Left ventricle myocardium inferior (tissue), 1 donor: ENCODE results near the gene UBTD1. TPM values are rescaled to one million over a fixed set of nuclear protein-coding genes. Genes with fewer than 3 reads are reported as not detected.

Source experiments
- DNase-seq: peaks from one replicate; pipeline ENCODE4 v3.0.0-alpha.2; 2020
- H3K27ac ChIP-seq: fragments of 200-600 bp; replicated peaks from 2 replicates; pipeline ENCODE4 v1.8.0; 2021
- H3K27me3 ChIP-seq: fragments of 200-600 bp; 2 replicates; pipeline ENCODE4 v1.8.0; 2021; ENCODE audit warnings: low read depth
- H3K36me3 ChIP-seq: fragments of 200-600 bp; 2 replicates; pipeline ENCODE4 v1.8.0; 2021
- H3K4me1 ChIP-seq: fragments of 200-600 bp; 2 replicates; pipeline ENCODE4 v1.8.0; 2021
- H3K4me3 ChIP-seq: fragments of 200-600 bp; 2 replicates; pipeline ENCODE4 v1.8.0; 2021; ENCODE audit warnings: mild to moderate bottlenecking, moderate library complexity
- H3K9me3 ChIP-seq: fragments of 200-600 bp; replicated peaks from 2 replicates; pipeline ENCODE4 v1.8.0; 2021
- intact Hi-C: fragments of 100-400 bp; cut with micrococcal nuclease; formaldehyde crosslinking; loops from one replicate; pipeline ENCODE4 v1.11.0; 2022
- total RNA-seq: library from RNA; stranded (reverse); fragmentation: NEBNext Ultra II Directional; extraction: Animal tissue kit (Norgen Biotek cat#: 25700); gene quantifications from one replicate; pipeline ENCODE4 v1.2.1, GENCODE V29; 2021
- TF ChIP-seq, protein P1 (sequence below): fragments of 200-600 bp; IDR thresholded peaks from 2 replicates; pipeline ENCODE4 v1.8.0; 2021; ENCODE audit warnings: antibody characterized with exemption, mild to moderate bottlenecking, borderline replicate concordance
- donor health status: DM: no; HTN: yes; CAD: no; lungs with severe emphysema.

The UBTD1 gene
- total RNA-seq, 1 donor from 2014 or later = 17.1 TPM

DNA sequence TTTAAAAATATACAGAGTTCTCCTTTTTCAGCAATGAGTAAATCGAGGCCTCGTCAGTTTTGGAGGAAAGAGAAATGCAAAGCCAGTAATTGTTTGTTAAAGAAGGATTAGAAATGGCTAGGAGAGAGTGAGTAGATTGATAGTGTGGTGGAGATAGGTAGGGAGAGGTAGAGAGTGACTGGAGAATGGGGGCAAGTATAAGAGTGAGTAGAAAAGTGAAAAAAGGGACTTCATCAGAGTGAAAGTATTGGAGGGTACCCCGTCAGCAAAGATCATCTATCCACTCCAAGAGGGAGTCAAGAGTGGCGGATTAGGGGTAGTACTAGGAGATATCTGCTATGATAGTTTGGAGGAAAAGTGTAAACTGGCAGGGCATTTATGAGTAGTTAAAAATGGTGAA, 64.6 kb downstream of the UBTD1 start:
- TF ChIP-seq, protein P1, sequence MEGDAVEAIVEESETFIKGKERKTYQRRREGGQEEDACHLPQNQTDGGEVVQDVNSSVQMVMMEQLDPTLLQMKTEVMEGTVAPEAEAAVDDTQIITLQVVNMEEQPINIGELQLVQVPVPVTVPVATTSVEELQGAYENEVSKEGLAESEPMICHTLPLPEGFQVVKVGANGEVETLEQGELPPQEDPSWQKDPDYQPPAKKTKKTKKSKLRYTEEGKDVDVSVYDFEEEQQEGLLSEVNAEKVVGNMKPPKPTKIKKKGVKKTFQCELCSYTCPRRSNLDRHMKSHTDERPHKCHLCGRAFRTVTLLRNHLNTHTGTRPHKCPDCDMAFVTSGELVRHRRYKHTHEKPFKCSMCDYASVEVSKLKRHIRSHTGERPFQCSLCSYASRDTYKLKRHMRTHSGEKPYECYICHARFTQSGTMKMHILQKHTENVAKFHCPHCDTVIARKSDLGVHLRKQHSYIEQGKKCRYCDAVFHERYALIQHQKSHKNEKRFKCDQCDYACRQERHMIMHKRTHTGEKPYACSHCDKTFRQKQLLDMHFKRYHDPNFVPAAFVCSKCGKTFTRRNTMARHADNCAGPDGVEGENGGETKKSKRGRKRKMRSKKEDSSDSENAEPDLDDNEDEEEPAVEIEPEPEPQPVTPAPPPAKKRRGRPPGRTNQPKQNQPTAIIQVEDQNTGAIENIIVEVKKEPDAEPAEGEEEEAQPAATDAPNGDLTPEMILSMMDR = no peak
- no peaks in the 10 kb centered on the region for H3K27me3 ChIP-seq
- H3K9me3 ChIP-seq = no peaks in the 10 kb centered on the region
- H3K27ac ChIP-seq = no peak overlapping the region
- intact Hi-C loops = no loop called here
- no peak overlapping the region for H3K4me3 ChIP-seq
- DNase-seq = no peak
- no peaks in the 10 kb centered on the region for H3K4me1 ChIP-seq
- H3K36me3 ChIP-seq = peaks cover 6% of the 10 kb centered on the region

- no peak overlapping the region for H3K27ac ChIP-seq
- peaks cover 18% of the 10 kb centered on the region for H3K36me3 ChIP-seq
- H3K27me3 ChIP-seq = no peaks in the 10 kb centered on the region
- no peaks in the 10 kb centered on the region for H3K4me1 ChIP-seq
- no peak overlapping the region for H3K4me3 ChIP-seq
- TF ChIP-seq, protein P1 = no peak
- no peak for DNase-seq
- intact Hi-C loops = no loop called here
- H3K9me3 ChIP-seq = no peaks in the 10 kb centered on the region
These were observed 66.1 kb downstream of the UBTD1 start for GRCh38 chr10:97564776-97565175.

DNA sequence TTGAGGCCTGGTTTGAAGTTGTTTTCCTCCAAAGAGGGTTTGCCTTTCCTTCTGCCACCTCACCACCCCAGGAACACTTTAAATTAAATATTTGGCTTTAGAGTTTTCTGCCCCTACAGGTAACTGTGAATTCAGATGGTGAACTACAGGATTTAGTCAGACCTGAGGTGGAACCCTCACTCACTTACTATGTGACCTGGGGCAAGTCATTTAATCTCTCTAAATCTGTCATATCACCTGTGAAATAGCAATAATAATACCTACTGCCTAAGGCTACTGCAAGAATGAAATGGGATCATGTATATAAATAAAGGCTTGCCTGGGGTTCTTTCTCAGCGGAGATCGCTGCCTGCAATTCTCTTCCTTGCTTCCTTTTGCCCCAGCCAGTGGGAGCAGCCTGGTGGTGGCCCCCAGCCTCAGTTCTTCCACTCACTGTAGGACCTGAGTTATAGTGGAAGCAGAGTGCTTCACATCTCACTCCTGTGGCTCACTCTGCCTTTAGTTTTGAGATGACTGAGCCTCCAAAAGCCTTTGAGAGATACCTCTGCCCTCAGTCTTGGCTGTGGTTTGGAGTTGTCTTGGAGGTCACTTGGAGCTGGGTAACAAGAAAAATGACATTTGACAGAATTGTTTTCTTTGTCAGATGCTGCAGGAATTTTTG, 67.7 kb downstream of the UBTD1 start:
- no peak for DNase-seq
- Histone ChIP-seq H3K27ac (no peak overlapping the region), H3K27me3 (no peaks in the 10 kb centered on the region), H3K4me3 (no peak overlapping the region), H3K9me3 (no peaks in the 10 kb centered on the region), H3K36me3 (peaks cover 31% of the 10 kb centered on the region), H3K4me1 (peaks cover 12% of the 10 kb centered on the region)
- intact Hi-C loops = no loop called here
- TF ChIP-seq, protein P1 = no peak

DNA sequence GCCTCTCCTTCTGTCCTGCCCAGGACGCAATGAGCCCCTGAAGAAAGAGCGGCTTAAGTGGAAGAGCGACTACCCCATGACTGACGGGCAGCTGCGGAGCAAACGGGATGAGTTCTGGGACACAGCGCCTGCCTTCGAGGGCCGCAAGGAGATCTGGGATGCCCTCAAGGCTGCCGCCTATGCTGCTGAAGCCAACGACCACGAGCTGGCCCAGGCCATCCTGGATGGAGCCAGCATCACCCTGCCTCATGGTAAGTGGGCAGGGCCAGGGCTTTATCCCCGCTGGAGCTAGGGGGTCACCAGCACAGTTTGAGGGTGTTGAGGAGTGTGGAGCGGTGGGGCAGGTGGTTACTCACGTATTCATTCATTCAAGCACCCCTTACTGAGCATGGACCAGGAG, 69.2 kb downstream of the UBTD1 start:
- Histone ChIP-seq H3K27me3 (no peaks in the 10 kb centered on the region), H3K4me1 (peaks cover 26% of the 10 kb centered on the region), H3K4me3 (no peak overlapping the region), H3K27ac (no peak overlapping the region), H3K36me3 (peaks cover 31% of the 10 kb centered on the region), H3K9me3 (no peaks in the 10 kb centered on the region)
- DNase-seq = no peak
- TF ChIP-seq, protein P1 = no peak
- intact Hi-C loops = no loop called here

GRCh38 chr10:97570146-97570788, 71.5 kb downstream of the UBTD1 start:
- H3K4me1 ChIP-seq = peaks cover 32% of the 10 kb centered on the region
- no peaks in the 10 kb centered on the region for H3K9me3 ChIP-seq
- H3K36me3 ChIP-seq = peaks cover 31% of the 10 kb centered on the region
- peak; percentile 10 for DNase-seq
- H3K4me3 ChIP-seq = no peak overlapping the region
- H3K27me3 ChIP-seq = no peaks in the 10 kb centered on the region
- TF ChIP-seq, protein P1 = no peak
- intact Hi-C loops = loop anchor here (5.0 kb wide), 1 partner anchor 37 kb away; no protein-coding TSS in a partner anchor
- peak overlapping the region; percentile 91 for H3K27ac ChIP-seq
